Activated CD8-positive, alpha-beta memory T cell treated with anti-CD3 and anti-CD28 coated beads for 1 hour (primary cell): ENCODE results near the gene SF3B6.
"Not testable (repeated sequence)": the region's sequence is repeated elsewhere in the genome, so short reads cannot be mapped to it uniquely, and the experiment has no call there.

Experiments
- DNase-seq, 2 donors: peaks; one replicate each; pipeline ENCODE4 v3.0.0-alpha.2; 2020; ENCODE audit warnings: low read depth in 1 of 2; ENCODE audit errors: extremely low read depth in 1 of 2

SF3B6 gene

DNA sequence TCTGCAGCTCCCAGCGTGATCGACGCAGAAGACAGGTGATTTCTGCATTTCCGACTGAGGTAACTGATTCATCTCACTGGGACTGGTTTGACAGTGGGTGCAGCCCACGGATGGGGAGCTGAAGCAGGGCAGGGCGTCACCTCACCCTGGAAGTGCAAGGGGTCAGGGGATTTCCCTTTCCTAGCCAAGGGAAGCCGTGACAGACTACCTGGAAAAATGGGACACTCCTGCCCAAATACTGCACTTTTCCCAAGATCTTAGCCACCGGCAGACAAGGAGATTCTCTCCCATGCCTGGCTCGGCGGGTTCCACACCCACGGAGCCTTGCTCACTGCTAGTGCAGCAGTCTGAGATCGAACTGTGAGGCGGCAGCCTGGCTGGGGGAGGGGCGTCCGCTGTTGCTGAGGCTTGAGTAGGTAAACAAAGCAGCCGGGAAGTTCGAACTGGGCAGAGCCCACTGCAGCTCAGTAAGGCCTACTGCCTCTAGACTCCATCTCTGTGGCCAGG lies 19.1 kb upstream of the SF3B6 start:
- not testable (repeated sequence) for DNase-seq

DNA sequence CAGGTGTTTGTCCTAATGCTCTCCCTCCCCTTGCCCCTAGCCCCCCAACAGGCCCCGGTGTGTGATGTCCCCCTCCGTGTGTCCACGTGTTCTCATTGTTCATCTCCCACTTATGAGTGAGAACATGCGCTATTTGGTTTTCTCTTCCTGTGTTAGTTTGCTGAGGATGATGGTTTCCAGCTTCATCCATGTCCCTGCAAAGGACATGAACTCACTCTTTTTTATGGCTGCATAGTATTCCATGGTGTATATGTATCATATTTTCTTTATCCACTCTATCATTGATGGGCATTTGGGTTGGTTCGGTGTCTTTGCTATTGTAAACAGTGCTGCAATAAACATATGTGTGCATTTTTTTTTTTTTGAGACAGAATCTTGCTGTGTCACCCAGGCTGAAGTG lies 17.1 kb upstream of the SF3B6 start:
- DNase-seq, result not testable (repeated sequence)

DNA sequence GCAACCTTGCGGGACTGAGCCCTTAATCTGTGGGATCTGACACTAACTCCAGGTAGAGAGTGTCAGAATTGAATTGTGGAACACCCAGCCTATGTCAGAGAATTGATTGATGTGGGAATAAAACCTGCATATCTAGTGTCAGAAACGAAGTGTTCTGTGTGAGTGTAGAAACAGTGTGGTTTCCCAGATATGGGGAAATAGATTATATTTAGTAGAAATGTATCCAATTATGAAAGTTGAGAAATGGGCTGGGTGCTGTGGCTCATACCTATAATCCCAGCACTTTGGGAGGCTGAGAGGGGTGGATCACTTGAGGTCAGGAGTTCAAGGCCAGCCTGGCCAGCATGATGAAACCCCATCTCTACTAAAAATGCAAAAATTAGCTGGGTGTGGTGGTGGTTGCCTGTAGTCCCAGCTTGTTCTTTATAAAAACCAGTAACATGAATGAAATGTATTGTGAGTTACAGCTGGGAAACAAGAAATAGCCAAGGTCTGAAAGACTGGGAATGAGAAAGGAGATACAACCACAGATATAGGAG lies 12.8 kb upstream of the SF3B6 start:
- DNase-seq, result no peak

DNA sequence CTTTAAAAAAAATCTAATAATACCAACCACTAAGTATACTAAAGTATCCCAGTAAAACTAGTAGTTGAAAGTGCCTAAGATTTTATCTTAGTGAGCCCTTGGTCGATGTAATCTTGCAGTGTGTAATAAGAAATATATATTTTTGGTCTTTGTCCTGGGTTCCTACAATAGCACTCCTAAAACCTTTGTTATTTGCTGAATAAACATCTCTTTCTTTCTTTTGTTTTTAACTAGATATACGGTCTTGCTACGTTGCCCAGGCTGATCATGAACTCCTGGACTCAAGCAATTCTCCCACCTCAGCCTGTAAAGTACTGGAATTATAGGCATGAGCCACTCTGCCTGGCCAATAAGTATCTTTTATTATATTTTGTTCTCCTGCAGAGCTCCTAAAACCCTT lies 10.9 kb upstream of the SF3B6 start:
- no peak for DNase-seq

DNA sequence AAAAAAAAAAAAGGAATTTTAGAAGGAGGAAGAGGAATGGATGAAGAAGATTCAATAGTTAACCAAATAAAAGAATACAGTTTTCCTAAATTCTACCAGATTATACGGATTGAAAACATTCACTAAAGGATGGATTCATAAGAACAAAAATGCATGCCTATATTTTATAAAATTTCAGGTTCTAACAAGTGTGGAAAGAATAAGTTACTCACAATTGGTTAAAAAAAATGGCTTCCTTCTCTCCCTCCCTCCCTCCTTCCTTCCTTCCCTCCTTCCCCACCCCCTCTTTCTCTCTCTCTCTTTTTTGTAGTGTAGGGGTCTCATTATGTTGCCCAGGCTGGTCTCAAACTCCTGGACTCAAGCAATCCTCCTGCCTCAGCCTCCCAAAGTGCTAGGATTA lies 10.1 kb upstream of the SF3B6 start:
- no peak for DNase-seq

DNA sequence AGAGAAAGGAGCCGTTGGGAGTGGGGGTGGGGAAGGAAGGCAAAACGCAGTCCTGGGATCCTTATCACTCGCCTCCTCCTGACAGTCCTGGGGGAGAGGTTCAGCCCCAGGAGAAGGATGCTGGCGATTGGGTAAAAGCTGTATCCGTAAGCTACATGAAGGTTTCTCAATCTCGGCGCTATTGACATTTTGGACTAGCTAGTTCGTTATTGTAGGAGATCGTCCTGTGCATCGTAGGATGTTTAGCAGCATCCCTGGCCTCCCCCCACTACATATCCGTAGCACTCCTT lies 9.0 kb upstream of the SF3B6 start:
- DNase-seq, result no peak

DNA sequence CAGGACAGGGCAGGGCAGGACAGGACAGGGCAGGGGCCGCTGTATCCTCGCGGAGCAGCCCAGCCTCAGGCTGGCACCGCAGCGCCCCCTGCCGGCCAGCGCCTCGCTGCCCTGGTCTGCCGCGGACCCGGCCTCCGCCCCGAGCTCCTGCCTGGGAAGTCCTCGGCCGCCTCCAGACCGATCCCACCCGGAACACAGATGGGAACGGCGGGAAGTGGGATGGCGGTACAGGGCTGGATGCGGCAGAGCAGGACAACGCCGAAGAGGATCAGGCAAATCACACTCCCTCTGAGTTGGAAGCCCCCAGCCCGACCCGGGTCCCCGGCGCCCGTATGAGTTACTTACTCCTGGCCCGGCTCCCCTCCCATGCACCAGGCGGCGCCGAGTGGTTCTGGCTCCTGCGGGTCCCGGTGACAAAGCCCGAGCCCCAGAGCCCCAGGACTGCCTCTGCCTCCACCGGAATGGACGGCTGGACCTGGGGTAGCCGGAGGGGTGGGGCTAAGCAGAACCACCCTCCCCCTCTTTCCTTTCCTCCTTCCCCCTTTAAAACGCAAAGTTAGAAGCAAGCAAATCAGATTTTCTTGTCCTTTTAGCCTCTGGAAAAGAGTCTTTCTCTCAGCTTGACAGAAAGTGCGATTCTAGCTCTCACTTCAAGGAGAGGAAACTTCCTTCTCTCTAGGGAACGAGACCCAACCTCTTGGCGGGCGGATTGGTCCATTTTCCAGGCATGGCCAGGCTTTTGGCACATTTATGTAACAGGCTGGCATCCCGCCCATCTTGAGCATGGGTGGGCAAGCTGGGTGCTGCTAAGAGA lies 8.5 kb upstream of the SF3B6 start, which contains the start of gene TP53I3:
Gene TP53I3 (minus strand): TSS at position 449 of the 814 bp plus-strand sequence. CDS start 508 bp downstream, outside the sequence.
- peak in 1 of 2 donors; percentile 76 for DNase-seq

DNA sequence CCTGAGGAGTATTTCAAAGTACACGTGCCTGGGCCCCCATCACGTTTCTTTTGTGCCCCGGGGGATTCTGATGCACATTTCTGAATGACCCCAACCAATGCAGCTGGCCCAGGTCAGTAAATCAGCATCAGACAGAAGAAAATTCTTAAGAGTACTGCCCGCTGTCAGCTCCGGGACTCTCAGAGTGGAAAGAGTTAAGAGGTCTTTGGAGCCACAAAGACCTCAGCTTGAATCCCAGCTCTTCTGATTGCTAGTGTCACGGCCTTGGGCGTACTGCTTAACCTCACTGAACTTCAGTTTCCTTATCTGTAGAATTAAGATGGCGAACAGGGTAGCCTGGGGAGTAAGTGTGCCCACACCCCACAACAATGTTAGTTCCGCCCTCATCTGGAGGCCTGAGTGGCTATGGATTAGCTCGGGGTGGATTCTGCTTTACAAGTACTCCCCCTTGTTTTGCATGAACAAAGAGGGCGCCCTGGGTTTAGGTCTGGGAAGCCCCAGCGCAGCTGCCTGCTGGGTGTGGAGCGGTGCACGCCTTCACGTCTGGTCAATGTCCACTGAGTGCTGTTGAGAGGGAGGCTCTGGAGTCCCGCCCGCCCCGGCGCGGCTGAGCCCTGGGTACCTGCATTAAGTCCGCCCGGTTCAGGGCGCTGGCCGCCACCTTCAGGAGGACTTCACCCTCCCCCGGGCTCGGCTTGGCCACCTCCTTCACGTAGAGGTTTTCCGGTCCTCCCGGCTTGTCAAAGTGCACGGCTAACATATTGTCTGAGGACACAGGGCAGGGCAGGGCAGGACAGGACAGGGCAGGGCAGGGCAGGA lies 7.7 kb upstream of the SF3B6 start:
- no peak for DNase-seq

DNA sequence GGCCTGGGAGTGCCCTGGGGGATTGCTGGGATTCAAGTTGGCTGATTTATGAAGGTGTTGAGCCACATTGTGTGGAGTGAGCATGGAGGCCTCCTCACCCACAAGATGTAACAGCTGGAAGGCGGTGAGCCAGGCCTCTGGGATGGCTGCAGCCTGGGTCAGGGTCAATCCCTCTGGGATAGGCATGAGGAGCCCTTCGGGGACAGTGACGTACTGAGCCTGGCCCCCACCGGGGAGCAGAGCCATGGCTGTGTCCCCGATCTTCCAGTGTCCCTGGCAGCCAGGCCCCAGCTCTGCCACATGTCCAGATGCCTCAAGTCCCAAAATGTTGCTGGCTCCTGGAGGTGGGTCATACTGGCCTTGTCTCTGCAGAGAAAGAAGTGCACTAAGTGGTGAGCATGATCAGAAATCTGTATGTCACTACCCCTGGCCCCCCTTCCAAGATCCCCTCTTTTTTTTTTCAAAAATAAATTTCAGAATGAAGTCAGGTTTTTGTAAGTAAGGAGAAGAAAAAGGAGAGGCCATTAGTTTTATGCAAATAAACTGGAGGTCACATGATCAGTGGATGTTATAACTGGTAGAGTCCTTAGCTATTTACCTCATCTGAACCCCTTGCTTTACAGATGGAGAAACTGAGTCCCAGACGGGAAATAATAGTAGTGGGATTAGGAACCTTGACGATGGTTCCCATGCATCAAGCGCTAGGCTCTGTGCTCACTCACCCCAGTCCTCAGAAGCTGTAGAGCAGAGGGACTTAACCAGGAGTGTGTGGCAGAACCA lies 6.9 kb upstream of the SF3B6 start:
- no peak for DNase-seq

DNA sequence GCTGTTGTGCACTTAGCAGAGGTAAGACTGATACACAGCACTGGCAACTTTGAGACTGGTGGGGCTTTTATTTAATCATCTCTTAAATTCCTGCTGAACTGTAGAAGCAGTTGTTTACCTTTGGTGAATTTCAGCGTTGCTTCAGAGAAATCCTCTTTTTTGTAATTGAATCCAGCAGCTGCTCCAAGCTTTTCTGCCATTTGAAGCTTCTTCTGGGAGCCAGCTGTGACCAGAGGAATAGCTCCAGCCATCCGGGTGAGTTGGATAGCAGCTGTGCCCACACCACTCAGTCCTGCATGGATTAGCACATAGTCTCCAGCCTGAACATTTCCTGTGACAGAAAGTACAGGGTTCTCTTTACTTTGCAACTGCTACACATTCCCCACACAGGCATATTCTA lies 4.6 kb upstream of the SF3B6 start:
- no peak for DNase-seq

DNA sequence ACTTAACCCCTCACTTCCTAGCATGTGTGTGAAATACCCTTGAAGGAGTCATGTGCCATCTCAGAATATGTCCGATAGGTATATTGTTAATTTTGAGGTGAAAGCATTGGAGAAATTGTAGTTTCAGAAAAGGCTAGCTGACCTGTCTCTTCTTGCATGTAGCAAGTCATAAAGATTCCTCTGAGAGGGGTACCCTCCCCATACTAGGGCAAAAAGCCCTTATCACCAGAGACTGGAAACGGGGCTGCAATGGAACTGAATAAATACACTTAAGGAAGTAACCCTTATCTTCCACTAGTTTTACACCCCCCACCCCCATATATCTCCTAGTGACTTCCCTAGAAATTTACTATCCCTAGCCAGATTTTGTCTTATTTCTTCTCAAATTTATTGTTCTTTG lies 1.8 kb upstream of the SF3B6 start:
- DNase-seq, result no peak

DNA sequence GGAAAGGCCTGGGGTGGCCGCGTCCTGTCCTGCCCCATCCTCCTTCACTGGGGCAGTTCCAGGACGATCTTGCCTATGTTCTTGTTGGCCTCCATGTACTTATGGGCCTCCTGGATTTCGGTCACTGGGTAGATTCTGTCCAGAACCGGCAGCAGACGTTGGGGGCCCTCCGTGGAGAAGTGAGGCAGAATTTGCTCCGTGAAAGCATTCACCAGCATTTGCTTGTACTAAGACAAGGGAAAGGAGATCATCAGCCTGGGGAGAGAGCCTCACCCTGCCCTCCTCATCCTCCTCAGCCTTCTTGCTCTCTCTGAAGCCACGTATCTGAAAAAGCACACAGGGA lies 1.4 kb upstream of the SF3B6 start:
- no peak for DNase-seq

DNA sequence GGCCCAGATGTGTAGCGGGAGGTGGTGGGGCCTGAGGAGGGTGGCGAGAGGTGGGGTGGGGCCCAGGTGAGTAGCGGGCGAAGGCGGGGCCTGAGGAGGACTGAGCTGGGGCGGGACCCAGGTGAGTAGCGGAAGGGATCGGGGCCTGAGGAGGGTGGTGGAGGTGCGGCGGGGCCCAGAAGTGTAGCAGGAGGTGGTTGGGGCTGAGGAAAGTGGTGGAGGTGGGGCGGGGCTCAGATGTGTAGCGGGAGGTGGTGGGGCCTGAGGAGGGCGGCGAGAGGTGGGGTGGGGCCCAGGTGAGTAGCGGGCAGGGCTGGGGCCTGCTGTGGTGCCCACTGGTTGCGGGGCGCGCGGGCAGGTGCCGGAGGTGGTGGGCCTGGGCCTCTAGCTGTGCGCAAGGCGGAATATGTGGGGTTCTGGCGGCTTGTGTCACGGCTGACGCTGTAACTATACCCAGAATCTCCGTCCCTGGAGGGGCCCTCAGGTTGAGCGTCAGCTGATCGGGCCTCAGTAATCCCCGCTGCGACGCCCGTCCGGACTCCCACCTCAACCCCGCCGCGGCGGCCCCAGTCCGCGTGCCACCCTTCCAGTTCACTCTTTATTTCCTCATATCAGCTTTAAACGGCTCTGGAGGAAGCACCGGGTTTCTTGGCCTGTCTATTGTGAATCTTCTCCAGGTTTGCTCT lies 866 bp upstream of the SF3B6 start:
- DNase-seq, result no peak

DNA sequence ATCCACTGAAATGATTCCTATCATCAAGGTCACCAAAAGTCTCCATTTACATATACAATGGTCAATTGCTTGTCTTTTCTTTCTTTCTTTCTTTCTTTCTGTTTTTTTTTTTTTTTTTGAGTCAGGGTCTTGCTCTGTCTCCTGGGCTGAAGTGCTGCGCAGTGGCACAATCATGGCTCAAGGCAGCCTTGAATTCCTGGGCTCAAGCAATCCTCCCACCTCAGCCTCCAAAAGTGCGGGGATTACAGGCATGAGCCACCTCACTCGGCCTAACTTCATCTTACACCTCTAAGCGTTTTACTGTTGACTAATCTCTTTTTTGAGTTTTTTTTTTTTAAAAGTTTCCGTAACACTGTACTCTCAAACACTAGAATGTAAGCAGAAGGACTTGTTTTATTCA lies 867 bp downstream of the SF3B6 start:
- DNase-seq, result no peak

DNA sequence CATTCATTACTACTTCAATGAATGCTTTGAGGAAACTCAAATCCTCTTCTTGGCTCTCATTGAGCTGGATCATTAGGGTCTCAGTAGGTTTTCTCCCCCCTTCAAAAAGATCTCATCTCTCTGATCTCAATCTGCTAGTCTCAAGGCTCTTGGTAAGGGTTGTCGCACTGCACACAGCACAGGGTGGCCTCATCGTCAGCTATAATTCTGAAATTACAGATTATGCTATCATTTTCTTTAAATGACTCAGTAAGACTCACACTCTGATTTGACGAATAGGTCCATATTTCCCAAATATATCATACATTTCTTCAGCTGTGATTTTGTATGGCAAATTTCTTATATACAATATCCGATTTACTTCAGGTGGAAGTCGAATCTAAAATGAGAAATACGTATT lies 2.3 kb downstream of the SF3B6 start:
- DNase-seq, result no peak

DNA sequence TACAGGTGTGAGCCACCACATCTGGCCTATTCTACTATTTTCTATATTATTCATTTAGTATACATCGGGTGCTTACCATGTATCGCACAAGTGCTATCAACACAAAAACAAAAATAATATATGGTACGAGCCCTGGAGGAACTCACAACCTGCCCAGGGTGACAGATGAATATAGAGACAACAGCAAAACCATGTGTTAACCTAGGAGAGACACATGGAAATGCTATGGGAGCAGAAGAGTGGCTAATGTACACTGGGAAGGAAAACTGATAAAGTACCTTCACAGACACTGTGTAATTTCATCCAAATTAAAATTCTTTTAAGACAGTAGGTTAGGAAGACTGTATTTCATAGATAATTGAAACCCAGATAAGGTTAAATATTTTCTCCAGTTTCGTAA lies 3.9 kb downstream of the SF3B6 start:
- DNase-seq, result no peak

DNA sequence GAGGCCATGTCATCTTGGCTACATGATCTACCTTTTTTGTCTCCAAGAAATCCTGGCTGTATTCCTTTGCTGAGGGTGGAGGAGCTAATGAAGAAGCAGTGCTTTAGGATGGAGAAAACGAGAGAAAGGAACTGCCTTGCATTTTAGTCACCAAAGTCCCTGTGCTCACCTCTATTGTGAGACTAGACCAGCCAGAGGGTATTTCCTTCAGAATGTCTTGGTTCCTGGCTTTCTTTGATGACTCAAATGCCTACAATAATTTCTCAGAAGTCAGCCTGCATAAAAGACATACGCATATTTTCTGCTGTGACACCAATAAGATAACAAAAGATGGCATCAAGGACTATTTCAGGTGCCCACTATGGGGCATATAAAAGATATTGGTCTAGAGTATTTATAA lies 10.8 kb downstream of the SF3B6 start:
- no peak for DNase-seq

DNA sequence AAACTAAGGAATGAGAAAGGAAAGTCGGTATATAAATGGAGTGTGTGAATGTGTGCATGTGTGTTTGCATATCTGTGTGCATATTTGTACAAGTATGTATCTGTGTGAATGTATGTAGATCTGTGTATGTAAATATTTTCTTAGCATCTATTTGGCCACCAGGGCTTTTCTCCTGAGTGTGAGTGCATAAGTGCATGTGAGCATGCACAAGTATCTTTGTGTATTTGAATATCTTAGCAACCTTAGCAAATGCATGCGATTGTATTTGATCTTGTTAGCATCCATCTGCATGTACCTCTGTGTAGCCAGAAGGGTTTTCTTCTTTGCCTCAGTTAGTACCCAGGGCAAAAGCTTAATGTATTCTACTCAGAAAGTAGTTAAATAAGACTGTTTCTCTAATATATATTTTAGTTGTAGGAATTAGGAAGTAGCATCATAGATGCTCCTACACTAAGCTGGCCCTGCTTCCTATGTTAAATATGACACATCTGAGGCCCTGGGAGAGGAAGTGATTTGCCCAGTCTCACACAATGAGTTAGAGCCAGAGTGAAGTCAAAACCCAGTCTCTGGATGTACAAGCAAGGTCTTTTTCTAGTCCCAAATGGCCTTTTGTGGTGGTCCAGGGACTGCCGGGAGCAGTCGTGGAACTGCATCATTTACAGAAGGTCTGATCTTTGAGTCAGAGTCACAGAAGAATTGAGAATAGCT lies 17.4 kb downstream of the SF3B6 start:
- DNase-seq, result no peak

DNA sequence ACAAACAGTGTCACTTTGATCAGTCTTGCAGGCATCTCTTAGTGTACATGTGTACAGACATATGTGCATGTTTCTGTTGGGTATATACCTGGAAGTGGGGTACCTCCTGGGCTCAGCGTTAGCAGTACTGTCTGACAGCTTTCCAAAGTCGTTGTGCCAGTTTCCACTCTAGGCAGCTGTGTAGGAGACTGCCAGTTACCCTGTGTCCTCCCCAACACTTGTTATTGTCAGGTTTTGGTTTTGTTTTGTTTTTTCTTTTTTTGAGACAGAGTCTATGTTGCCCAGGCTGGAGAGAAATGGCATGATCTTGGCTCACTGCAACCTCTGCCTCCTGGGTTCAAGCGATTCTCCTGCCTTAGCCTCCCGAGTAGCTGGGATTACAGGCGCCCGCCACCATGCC lies 20.4 kb downstream of the SF3B6 start:
- no peak for DNase-seq

DNA sequence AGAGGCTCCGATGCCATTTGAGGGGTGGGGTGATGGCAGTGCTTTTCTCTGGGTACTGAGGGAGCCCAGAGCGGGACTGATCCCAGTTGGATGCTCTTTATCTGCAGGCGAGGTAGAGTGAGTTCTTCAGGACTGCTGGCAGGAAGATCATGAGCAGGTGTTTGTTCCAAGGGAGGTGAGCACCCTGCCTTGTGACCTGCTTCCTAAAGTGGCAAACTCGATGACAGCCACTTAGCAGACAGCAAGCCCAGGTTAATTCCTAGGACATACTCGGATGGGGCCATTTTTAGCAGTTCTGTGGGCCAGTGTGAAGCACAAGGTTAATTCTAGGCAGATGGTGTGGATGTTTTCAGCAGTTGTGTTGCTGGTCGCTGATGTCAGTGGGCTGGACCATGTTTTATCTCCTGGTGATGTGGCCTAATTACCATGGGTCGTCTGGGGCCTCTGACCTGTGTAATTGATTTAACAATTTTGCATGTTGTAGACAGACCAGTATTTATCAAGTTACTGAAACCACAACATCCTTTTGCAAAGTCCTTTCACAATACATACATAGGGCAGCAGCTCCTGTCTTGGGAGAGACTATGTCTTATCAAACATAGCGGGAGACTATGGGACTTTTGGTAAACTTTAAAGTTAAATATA lies 21.6 kb downstream of the SF3B6 start:
- no peak for DNase-seq
